Mesenchymal stem cell (in vitro differentiated cells and primary cell): ENCODE data around the gene RAB1B.

Source experiments
- DNase-seq: peaks from one replicate; pipeline ENCODE4 v3.0.0-alpha.2; 2013
- H2AFZ ChIP-seq: one replicate; pipeline ENCODE4 v1.6.1; 2013; ENCODE audit warnings: low read depth, mild to moderate bottlenecking, control low read depth, inconsistent platforms, low read length, moderate library complexity
- H2AK5ac ChIP-seq: 2 replicates; pipeline ENCODE4 v1.6.1; 2013; ENCODE audit warnings: low read length, moderate library complexity, mild to moderate bottlenecking, inconsistent platforms; ENCODE audit not compliant: severe bottlenecking
- H2BK120ac ChIP-seq: one replicate; pipeline ENCODE4 v1.6.1; 2013; ENCODE audit warnings: low read depth, mild to moderate bottlenecking, inconsistent platforms, low read length, moderate library complexity
- H2BK12ac ChIP-seq, 2 experiments: one replicate each; pipeline ENCODE4 v1.6.1; 2013; ENCODE audit warnings: inconsistent platforms in 2 of 2, low read length in 2 of 2, mild to moderate bottlenecking in 2 of 2, moderate library complexity in 2 of 2, control low read depth in 1 of 2
- H2BK15ac ChIP-seq: one replicate; pipeline ENCODE4 v1.6.1; 2013; ENCODE audit warnings: mild to moderate bottlenecking, low read depth, inconsistent platforms; ENCODE audit not compliant: poor library complexity, severe bottlenecking
- H2BK5ac ChIP-seq: 2 replicates; pipeline ENCODE4 v1.6.1; 2013; ENCODE audit warnings: low read depth, mild to moderate bottlenecking, low read length, control low read depth, inconsistent platforms; ENCODE audit not compliant: poor library complexity, severe bottlenecking
- H3K14ac ChIP-seq, 2 experiments: one replicate each; pipeline ENCODE4 v1.6.1; 2013; ENCODE audit warnings: inconsistent platforms in 2 of 2, low read length in 2 of 2, control low read depth in 1 of 2, mild to moderate bottlenecking in 1 of 2, moderate library complexity in 1 of 2
- H3K18ac ChIP-seq, 2 experiments: one replicate each; pipeline ENCODE4 v1.6.1; 2013; ENCODE audit warnings: inconsistent platforms in 2 of 2, low read length in 2 of 2, control low read depth in 1 of 2, low read depth in 1 of 2, mild to moderate bottlenecking in 1 of 2
- H3K23ac ChIP-seq, 2 experiments: one replicate each; pipeline ENCODE4 v1.6.1; 2013; ENCODE audit warnings: inconsistent platforms in 2 of 2, low read length in 2 of 2, mild to moderate bottlenecking in 2 of 2, moderate library complexity in 2 of 2, control low read depth in 1 of 2
- H3K27ac ChIP-seq: 2 replicates; pipeline ENCODE4 v1.5.1; 2013; ENCODE audit warnings: mild to moderate bottlenecking, moderate library complexity, low read length, control low read depth, inconsistent platforms; ENCODE audit not compliant: poor library complexity, severe bottlenecking
- H3K27me3 ChIP-seq, 2 experiments: 2 replicates each; pipeline versions ENCODE4 v1.6.1 to v1.7.0; 2013; ENCODE audit warnings: low read length in 2 of 2, mild to moderate bottlenecking in 2 of 2, moderate library complexity in 2 of 2, control low read depth in 1 of 2, inconsistent platforms in 1 of 2; ENCODE audit not compliant: control insufficient read depth in 1 of 2, insufficient read depth in 1 of 2
- H3K36me3 ChIP-seq, 2 experiments: 2 replicates each; pipeline versions ENCODE4 v1.6.1 to v1.7.0; 2013; ENCODE audit warnings: low read length in 2 of 2, control low read depth in 1 of 2, inconsistent platforms in 1 of 2, low read depth in 1 of 2, mild to moderate bottlenecking in 1 of 2; ENCODE audit not compliant: insufficient read depth in 2 of 2, control insufficient read depth in 1 of 2
- H3K4ac ChIP-seq, 2 experiments: one replicate each; pipeline ENCODE4 v1.6.1; 2013; ENCODE audit warnings: inconsistent platforms in 2 of 2, low read length in 2 of 2, mild to moderate bottlenecking in 2 of 2, moderate library complexity in 2 of 2, control low read depth in 1 of 2, low read depth in 1 of 2
- H3K4me1 ChIP-seq: 2 replicates; pipeline ENCODE4 v1.6.1; 2013; ENCODE audit warnings: low read depth, low read length, control low read depth; ENCODE audit not compliant: control insufficient read depth, insufficient read depth
- H3K4me2 ChIP-seq: 2 replicates; pipeline ENCODE4 v1.6.1; 2013; ENCODE audit warnings: low read length, mild to moderate bottlenecking, inconsistent platforms; ENCODE audit not compliant: poor library complexity, severe bottlenecking
- H3K4me3 ChIP-seq, 2 experiments: 2 replicates each; pipeline versions ENCODE4 v1.5.1 to v1.7.0; 2013; ENCODE audit warnings: low read length in 2 of 2, mild to moderate bottlenecking in 2 of 2, control low read depth in 1 of 2, low read depth in 1 of 2; ENCODE audit not compliant: insufficient read depth in 1 of 2
- H3K79me1 ChIP-seq: replicated peaks from 2 replicates; pipeline ENCODE4 v1.6.1; 2013; ENCODE audit warnings: mild to moderate bottlenecking, control low read depth, low read length, inconsistent platforms; ENCODE audit not compliant: poor library complexity, severe bottlenecking
- H3K9ac ChIP-seq: 2 replicates; pipeline ENCODE4 v1.7.0; 2013; ENCODE audit warnings: mild to moderate bottlenecking, low read length, moderate library complexity
- H3K9me3 ChIP-seq: 2 replicates; pipeline ENCODE4 v1.7.0; 2013; ENCODE audit warnings: mild to moderate bottlenecking, low read length; ENCODE audit not compliant: control insufficient read depth
- H4K8ac ChIP-seq: one replicate; pipeline ENCODE4 v1.6.1; 2013; ENCODE audit warnings: inconsistent platforms, mild to moderate bottlenecking, low read length, moderate library complexity
- H4K91ac ChIP-seq: one replicate; pipeline ENCODE4 v1.6.1; 2013; ENCODE audit warnings: mild to moderate bottlenecking, low read length, inconsistent platforms
- WGBS: methylation state at CpG from one replicate; pipeline ENCODE4 v1.1.7; 2013; ENCODE audit warnings: mixed read lengths; 5-methylcytosine and 5-hydroxymethylcytosine counted together

RAB1B gene

DNA sequence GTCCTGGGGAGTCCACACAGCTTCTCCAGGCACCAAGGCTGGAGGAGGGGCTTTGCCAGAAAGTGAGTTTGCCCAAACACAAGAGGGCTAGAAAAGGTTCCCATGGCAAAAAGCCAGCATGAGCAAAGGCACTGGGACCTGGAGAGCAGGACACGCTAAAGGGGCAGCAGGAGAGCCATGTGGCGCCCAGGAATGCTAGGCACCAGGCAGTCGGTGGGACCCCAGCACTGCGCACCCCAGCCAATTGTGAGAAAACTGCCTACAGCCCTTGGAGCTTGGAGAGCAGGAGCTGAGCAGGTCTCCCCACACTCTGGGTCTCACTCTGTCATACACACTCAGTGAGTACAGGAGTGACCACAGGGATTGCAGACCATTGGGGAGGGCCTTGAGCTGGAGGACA, 5.2 kb upstream of the RAB1B start:
- H3K9me3 ChIP-seq, result no peaks in the 10 kb centered on the region
- H4K91ac ChIP-seq, result no peak overlapping the region
- H2BK15ac ChIP-seq, result no peak overlapping the region
- H3K79me1 ChIP-seq, result peaks cover 44% of the 10 kb centered on the region
- H3K23ac ChIP-seq, result no peak overlapping the region
- peak overlapping the region; percentile 32 for H4K8ac ChIP-seq
- H2AFZ ChIP-seq, result no peak overlapping the region
- no peak overlapping the region for H3K4ac ChIP-seq
- H3K27me3 ChIP-seq, result no peaks in the 10 kb centered on the region
- no peak overlapping the region for H3K18ac ChIP-seq
- H3K9ac ChIP-seq, result no peak overlapping the region
- no peak for DNase-seq
- H2AK5ac ChIP-seq, result no peak overlapping the region
- no peak overlapping the region for H2BK120ac ChIP-seq
- H3K4me1 ChIP-seq, result peaks cover 17% of the 10 kb centered on the region
- no peak overlapping the region for H3K27ac ChIP-seq
- WGBS, result 99% methylated on average over 4 of the region's 4 CpGs
- peaks cover 69 to 79% of the 10 kb centered on the region in 2 experiments for H3K36me3 ChIP-seq
- H3K4me2 ChIP-seq, result no peak overlapping the region
- no peak overlapping the region for H2BK12ac ChIP-seq
- no peak overlapping the region for H3K14ac ChIP-seq
- H3K4me3 ChIP-seq, result no peak overlapping the region
- no peak overlapping the region for H2BK5ac ChIP-seq

DNA sequence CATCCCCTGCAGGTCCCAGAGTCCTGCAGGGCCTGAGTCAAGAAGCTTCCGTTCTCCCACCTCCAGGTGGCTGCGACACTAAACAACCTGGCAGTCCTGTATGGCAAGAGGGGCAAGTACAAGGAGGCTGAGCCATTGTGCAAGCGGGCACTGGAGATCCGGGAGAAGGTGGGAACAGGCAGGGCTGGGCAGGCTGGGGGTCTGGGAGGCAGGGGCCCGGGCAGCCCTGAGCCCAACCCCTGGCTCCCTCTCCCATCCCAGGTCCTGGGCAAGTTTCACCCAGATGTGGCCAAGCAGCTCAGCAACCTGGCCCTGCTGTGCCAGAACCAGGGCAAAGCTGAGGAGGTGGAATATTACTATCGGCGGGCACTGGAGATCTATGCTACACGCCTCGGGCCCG, 4.7 kb upstream of the RAB1B start:
- no peaks in the 10 kb centered on the region for H3K27me3 ChIP-seq
- H2AFZ ChIP-seq, result no peak overlapping the region
- peaks cover 12% of the 10 kb centered on the region for H3K4me1 ChIP-seq
- H2BK12ac ChIP-seq, result no peak overlapping the region
- peaks cover 41% of the 10 kb centered on the region for H3K79me1 ChIP-seq
- H2BK15ac ChIP-seq, result no peak overlapping the region
- H3K23ac ChIP-seq, result no peak overlapping the region
- DNase-seq, result no peak
- no peak overlapping the region for H4K8ac ChIP-seq
- no peak overlapping the region for H4K91ac ChIP-seq
- no peak overlapping the region for H3K18ac ChIP-seq
- no peak overlapping the region for H2BK5ac ChIP-seq
- 98% methylated on average over 10 of the region's 10 CpGs for WGBS
- H3K14ac ChIP-seq, result no peak overlapping the region
- H3K9ac ChIP-seq, result no peak overlapping the region
- no peak overlapping the region for H3K4me2 ChIP-seq
- no peaks in the 10 kb centered on the region for H3K9me3 ChIP-seq
- peaks cover 69 to 79% of the 10 kb centered on the region in 2 experiments for H3K36me3 ChIP-seq
- no peak overlapping the region for H2AK5ac ChIP-seq
- no peak overlapping the region for H3K4ac ChIP-seq
- no peak overlapping the region for H3K4me3 ChIP-seq
- H2BK120ac ChIP-seq, result no peak overlapping the region
- H3K27ac ChIP-seq, result no peak overlapping the region

DNA sequence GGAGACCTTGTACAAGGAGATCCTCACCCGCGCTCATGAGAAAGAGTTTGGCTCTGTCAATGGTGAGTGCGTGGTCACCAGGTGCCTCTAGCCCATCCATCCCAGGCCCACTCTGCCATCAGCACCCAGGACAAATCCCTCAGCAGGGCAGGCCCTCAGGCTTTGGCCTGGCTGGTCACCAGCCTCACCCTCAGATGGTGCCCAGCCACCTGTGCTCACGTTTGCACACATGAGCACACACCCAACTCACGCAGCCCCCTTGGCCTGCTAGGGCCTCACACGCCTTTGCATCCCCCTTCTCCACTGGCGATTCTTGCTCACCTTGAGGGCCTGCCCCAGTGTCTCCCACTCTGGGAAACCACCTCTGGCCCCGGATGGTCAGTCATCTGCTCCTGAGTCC, 4.1 kb upstream of the RAB1B start:
- no peak overlapping the region for H3K14ac ChIP-seq
- no peaks in the 10 kb centered on the region for H3K9me3 ChIP-seq
- H3K36me3 ChIP-seq, result peaks cover 67 to 76% of the 10 kb centered on the region in 2 experiments
- H2BK5ac ChIP-seq, result no peak overlapping the region
- H4K8ac ChIP-seq, result no peak overlapping the region
- H3K27ac ChIP-seq, result no peak overlapping the region
- H3K27me3 ChIP-seq, result no peaks in the 10 kb centered on the region
- no peak overlapping the region for H3K4me2 ChIP-seq
- H2AFZ ChIP-seq, result no peak overlapping the region
- no peak overlapping the region for H3K4ac ChIP-seq
- H2BK15ac ChIP-seq, result no peak overlapping the region
- no peak overlapping the region for H3K23ac ChIP-seq
- H3K4me3 ChIP-seq, result no peak overlapping the region
- 97% methylated on average over 8 of the region's 8 CpGs for WGBS
- no peak overlapping the region for H3K18ac ChIP-seq
- H3K79me1 ChIP-seq, result peaks cover 35% of the 10 kb centered on the region
- peaks cover 11% of the 10 kb centered on the region for H3K4me1 ChIP-seq
- H3K9ac ChIP-seq, result no peak overlapping the region
- H2BK12ac ChIP-seq, result no peak overlapping the region
- no peak overlapping the region for H2AK5ac ChIP-seq
- no peak for DNase-seq
- no peak overlapping the region for H4K91ac ChIP-seq
- no peak overlapping the region for H2BK120ac ChIP-seq

DNA sequence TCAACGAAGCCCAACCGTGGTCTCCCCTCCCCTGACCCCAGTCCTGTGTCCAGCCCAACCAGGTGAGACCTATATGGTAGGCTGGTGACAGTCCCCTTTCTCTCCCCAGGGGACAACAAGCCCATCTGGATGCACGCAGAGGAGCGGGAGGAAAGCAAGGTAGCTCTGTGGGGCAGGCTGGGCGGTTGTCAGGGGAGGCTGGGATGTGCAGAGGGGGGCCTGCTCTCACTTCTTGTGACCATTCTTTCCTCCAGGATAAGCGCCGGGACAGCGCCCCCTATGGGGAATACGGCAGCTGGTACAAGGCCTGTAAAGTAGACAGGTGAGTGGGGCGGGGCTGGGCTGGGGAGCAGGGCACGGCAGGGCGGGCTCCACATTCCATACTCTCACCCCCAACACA, 3.5 kb upstream of the RAB1B start:
- H2BK12ac ChIP-seq, result no peak overlapping the region
- H4K8ac ChIP-seq, result no peak overlapping the region
- H3K4me2 ChIP-seq, result no peak overlapping the region
- no peak for DNase-seq
- no peak overlapping the region for H2BK120ac ChIP-seq
- no peak overlapping the region for H2BK15ac ChIP-seq
- H3K4me1 ChIP-seq, result peaks cover 11% of the 10 kb centered on the region
- H2BK5ac ChIP-seq, result no peak overlapping the region
- H3K27me3 ChIP-seq, result no peaks in the 10 kb centered on the region
- H2AFZ ChIP-seq, result no peak overlapping the region
- H3K4me3 ChIP-seq, result no peak overlapping the region
- peaks cover 30% of the 10 kb centered on the region for H3K79me1 ChIP-seq
- H3K36me3 ChIP-seq, result peaks cover 61 to 71% of the 10 kb centered on the region in 2 experiments
- no peak overlapping the region for H4K91ac ChIP-seq
- H3K4ac ChIP-seq, result no peak overlapping the region
- no peak overlapping the region for H2AK5ac ChIP-seq
- no peak overlapping the region for H3K14ac ChIP-seq
- H3K27ac ChIP-seq, result no peak overlapping the region
- no peak overlapping the region for H3K23ac ChIP-seq
- H3K9me3 ChIP-seq, result no peaks in the 10 kb centered on the region
- H3K9ac ChIP-seq, result no peak overlapping the region
- 80% methylated on average over 5 of the region's 12 CpGs for WGBS
- no peak overlapping the region for H3K18ac ChIP-seq
